Cortex of kidney (tissue), 1 donor: ENCODE data around the gene RETREG3.
A peak's percentile ranks its signal among the peaks of the same experiment; 100 is the strongest.
"Not testable (repeated sequence)": the region's sequence is repeated elsewhere in the genome, so short reads cannot be mapped to it uniquely, and the experiment has no call there.

Experiments
- DNase-seq: peaks from one replicate; lab custom pipeline; 2025; lab: John Stamatoyannopoulos, UW

Gene RETREG3

GRCh38 chr17:42571435-42572225 is 37.5 kb downstream of the RETREG3 start:
- no peak for DNase-seq

- no peak for DNase-seq
These were observed 40.6 kb downstream of the RETREG3 start for GRCh38 chr17:42568341-42569111.

GRCh38 chr17:42566883-42567573 is 42.1 kb downstream of the RETREG3 start, which contains the start of gene MLX:
MLX (plus strand) TSS chr17:42567100; CDS start chr17:42567125, 25 bp downstream.
- no peak for DNase-seq

- no peak for DNase-seq
These were observed 42.8 kb downstream of the RETREG3 start for GRCh38 chr17:42566215-42566882.

GRCh38 chr17:42565523-42566214 is 43.5 kb downstream of the RETREG3 start:
- DNase-seq = no peak

GRCh38 chr17:42564815-42565522 is 44.2 kb downstream of the RETREG3 start:
- no peak for DNase-seq

GRCh38 chr17:42563950-42564349 is 45.2 kb downstream of the RETREG3 start:
- no peak for DNase-seq

- no peak for DNase-seq
These were observed 45.6 kb downstream of the RETREG3 start for GRCh38 chr17:42563543-42563942.

- DNase-seq = no peak
These were observed 46.0 kb downstream of the RETREG3 start for GRCh38 chr17:42563143-42563509.

- no peak for DNase-seq
These were observed 46.6 kb downstream of the RETREG3 start for GRCh38 chr17:42562388-42563142.

GRCh38 chr17:42561897-42562387 is 47.2 kb downstream of the RETREG3 start, which contains the start of gene COASY:
COASY (plus strand) TSS chr17:42562148; CDS start chr17:42562623, 475 bp downstream.
- DNase-seq = peak; percentile 31

- no peak for DNase-seq
These were observed 48.9 kb downstream of the RETREG3 start for GRCh38 chr17:42560246-42560645.

- DNase-seq = no peak
These were observed 50.1 kb downstream of the RETREG3 start for GRCh38 chr17:42559075-42559474.

- not testable (repeated sequence) for DNase-seq
These were observed 53.1 kb downstream of the RETREG3 start for GRCh38 chr17:42555961-42556617.

- DNase-seq = no peak
These were observed 54.0 kb downstream of the RETREG3 start for GRCh38 chr17:42555122-42555622.

GRCh38 chr17:42554250-42555121 is 54.7 kb downstream of the RETREG3 start:
- no peak for DNase-seq

- no peak for DNase-seq
These were observed 55.3 kb downstream of the RETREG3 start for GRCh38 chr17:42553866-42554249.
